ENCODE data around the gene DLG2. TPM values are rescaled to one million over a fixed set of nuclear protein-coding genes. Genes with fewer than 3 reads are reported as not detected.

DLG2 gene
- total RNA-seq, 1 experiment from 2014 or later = 17.5 TPM

DNA sequence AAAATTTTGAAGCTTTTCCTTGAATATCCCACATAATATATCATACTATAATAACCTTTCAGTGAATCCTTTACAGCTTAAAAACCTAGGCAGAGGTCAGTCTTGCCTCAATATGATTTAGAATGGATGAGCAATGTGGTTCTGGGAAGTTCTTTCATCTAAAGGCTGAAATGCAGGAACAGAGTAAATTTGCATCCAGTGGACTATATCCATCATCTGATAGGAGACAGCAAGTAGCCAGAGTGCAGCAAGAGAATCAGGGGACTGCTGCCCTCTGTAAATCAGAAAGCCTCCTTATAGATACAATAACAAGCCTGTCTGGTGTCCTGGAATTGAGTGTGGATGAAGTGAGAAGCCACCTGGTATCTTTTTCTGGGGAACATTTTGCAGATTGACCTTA is 1592.7 kb downstream of the DLG2 start:
- peaks cover 13% of the 10 kb centered on the region for H3K9me3 Mint-ChIP-seq

DNA sequence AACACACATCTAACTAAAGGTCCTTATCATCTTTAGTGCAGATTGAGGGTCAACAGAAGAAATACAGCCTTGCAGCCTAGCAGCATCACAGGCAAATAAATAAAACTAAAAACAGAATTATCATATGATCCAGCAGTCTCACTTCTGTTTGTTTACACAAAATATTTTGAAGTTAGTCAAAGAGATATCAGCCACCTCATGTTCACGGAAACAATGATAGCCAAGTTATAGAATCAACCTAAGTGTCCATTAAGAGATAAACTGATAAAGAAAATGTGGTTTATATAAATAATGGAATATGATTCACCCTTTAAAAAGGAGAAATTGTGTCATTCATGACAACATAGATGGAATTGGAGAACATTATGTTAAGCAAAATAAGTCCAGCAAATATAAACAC is 1602.9 kb downstream of the DLG2 start:
- Mint-ChIP-seq H3K27ac (no peak overlapping the region), H3K4me1 (peaks cover 21% of the 10 kb centered on the region), H3K4me3 (no peak overlapping the region), H3K36me3 (no peaks in the 10 kb centered on the region), H3K27me3 (ENCODE audit: low read depth) (no peaks in the 10 kb centered on the region), H3K9me3 (no peaks in the 10 kb centered on the region)
- DNase-seq (ENCODE audit: low spot score) (no peak), ATAC-seq (no peak)
- CTCF ChIA-PET = no interaction called here
- POLR2A ChIA-PET = no interaction called here
- TF ChIP-seq ZNF396 (CRISPR knock-in tag; IDR thresholded peaks at IDR 0.05; ENCODE audit: borderline replicate concordance) = no peak
- TF ChIP-seq MXD4 (CRISPR knock-in tag; IDR thresholded peaks at IDR 0.05; ENCODE audit: borderline replicate concordance) = no peak
- TF ChIP-seq TEAD4 (CRISPR knock-in tag; IDR thresholded peaks at IDR 0.05) = no peak
- TF ChIP-seq GRHL2 (CRISPR knock-in tag; IDR thresholded peaks at IDR 0.05; ENCODE audit: insufficient replicate concordance, severe bottlenecking) = no peak
- TF ChIP-seq NFE2L1 (CRISPR knock-in tag; IDR thresholded peaks at IDR 0.05) = no peak
- no peak for TF ChIP-seq ETV6 (CRISPR knock-in tag; IDR thresholded peaks at IDR 0.05)
- TF ChIP-seq, protein P1, sequence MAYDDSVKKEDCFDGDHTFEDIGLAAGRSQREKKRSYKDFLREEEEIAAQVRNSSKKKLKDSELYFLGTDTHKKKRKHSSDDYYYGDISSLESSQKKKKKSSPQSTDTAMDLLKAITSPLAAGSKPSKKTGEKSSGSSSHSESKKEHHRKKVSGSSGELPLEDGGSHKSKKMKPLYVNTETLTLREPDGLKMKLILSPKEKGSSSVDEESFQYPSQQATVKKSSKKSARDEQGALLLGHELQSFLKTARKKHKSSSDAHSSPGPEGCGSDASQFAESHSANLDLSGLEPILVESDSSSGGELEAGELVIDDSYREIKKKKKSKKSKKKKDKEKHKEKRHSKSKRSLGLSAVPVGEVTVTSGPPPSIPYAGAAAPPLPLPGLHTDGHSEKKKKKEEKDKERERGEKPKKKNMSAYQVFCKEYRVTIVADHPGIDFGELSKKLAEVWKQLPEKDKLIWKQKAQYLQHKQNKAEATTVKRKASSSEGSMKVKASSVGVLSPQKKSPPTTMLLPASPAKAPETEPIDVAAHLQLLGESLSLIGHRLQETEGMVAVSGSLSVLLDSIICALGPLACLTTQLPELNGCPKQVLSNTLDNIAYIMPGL (CRISPR knock-in tag; IDR thresholded peaks at IDR 0.05) = no peak
- no peak for TF ChIP-seq ZNF263 (CRISPR knock-in tag; IDR thresholded peaks at IDR 0.05; ENCODE audit: low read depth)
- no peak for TF ChIP-seq ATF1 (CRISPR knock-in tag; IDR thresholded peaks at IDR 0.05)
- no peak for TF ChIP-seq EMX1 (CRISPR knock-in tag; IDR thresholded peaks at IDR 0.05)

More for the DNA sequence above, 1592.7 kb downstream of the DLG2 start:
- POLR2A ChIA-PET = no interaction called here
- TF ChIP-seq, protein P2, sequence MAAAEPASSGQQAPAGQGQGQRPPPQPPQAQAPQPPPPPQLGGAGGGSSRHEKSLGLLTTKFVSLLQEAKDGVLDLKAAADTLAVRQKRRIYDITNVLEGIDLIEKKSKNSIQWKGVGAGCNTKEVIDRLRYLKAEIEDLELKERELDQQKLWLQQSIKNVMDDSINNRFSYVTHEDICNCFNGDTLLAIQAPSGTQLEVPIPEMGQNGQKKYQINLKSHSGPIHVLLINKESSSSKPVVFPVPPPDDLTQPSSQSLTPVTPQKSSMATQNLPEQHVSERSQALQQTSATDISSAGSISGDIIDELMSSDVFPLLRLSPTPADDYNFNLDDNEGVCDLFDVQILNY (CRISPR knock-in tag; IDR thresholded peaks at IDR 0.05) = no peak
- TF ChIP-seq SP1 (CRISPR knock-in tag; conservative IDR thresholded peaks at IDR 0.05) = no peak
- TF ChIP-seq, protein P3, sequence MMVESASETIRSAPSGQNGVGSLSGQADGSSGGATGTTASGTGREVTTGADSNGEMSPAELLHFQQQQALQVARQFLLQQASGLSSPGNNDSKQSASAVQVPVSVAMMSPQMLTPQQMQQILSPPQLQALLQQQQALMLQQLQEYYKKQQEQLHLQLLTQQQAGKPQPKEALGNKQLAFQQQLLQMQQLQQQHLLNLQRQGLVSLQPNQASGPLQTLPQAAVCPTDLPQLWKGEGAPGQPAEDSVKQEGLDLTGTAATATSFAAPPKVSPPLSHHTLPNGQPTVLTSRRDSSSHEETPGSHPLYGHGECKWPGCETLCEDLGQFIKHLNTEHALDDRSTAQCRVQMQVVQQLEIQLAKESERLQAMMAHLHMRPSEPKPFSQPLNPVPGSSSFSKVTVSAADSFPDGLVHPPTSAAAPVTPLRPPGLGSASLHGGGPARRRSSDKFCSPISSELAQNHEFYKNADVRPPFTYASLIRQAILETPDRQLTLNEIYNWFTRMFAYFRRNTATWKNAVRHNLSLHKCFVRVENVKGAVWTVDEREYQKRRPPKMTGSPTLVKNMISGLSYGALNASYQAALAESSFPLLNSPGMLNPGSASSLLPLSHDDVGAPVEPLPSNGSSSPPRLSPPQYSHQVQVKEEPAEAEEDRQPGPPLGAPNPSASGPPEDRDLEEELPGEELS (CRISPR knock-in tag; IDR thresholded peaks at IDR 0.05) = no peak
- TF ChIP-seq KAT7 (CRISPR knock-in tag; IDR thresholded peaks at IDR 0.05; ENCODE audit: borderline replicate concordance) = no peak
- TF ChIP-seq, protein P4, sequence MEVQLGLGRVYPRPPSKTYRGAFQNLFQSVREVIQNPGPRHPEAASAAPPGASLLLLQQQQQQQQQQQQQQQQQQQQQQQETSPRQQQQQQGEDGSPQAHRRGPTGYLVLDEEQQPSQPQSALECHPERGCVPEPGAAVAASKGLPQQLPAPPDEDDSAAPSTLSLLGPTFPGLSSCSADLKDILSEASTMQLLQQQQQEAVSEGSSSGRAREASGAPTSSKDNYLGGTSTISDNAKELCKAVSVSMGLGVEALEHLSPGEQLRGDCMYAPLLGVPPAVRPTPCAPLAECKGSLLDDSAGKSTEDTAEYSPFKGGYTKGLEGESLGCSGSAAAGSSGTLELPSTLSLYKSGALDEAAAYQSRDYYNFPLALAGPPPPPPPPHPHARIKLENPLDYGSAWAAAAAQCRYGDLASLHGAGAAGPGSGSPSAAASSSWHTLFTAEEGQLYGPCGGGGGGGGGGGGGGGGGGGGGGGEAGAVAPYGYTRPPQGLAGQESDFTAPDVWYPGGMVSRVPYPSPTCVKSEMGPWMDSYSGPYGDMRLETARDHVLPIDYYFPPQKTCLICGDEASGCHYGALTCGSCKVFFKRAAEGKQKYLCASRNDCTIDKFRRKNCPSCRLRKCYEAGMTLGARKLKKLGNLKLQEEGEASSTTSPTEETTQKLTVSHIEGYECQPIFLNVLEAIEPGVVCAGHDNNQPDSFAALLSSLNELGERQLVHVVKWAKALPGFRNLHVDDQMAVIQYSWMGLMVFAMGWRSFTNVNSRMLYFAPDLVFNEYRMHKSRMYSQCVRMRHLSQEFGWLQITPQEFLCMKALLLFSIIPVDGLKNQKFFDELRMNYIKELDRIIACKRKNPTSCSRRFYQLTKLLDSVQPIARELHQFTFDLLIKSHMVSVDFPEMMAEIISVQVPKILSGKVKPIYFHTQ (CRISPR knock-in tag; IDR thresholded peaks at IDR 0.05) = no peak
- TF ChIP-seq, protein P5, sequence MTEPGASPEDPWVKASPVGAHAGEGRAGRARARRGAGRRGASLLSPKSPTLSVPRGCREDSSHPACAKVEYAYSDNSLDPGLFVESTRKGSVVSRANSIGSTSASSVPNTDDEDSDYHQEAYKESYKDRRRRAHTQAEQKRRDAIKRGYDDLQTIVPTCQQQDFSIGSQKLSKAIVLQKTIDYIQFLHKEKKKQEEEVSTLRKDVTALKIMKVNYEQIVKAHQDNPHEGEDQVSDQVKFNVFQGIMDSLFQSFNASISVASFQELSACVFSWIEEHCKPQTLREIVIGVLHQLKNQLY (CRISPR knock-in tag; IDR thresholded peaks at IDR 0.05) = no peak
- TF ChIP-seq, protein P6, sequence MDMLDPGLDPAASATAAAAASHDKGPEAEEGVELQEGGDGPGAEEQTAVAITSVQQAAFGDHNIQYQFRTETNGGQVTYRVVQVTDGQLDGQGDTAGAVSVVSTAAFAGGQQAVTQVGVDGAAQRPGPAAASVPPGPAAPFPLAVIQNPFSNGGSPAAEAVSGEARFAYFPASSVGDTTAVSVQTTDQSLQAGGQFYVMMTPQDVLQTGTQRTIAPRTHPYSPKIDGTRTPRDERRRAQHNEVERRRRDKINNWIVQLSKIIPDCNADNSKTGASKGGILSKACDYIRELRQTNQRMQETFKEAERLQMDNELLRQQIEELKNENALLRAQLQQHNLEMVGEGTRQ (CRISPR knock-in tag; IDR thresholded peaks at IDR 0.05) = no peak
- TF ChIP-seq SOX15 (CRISPR knock-in tag; IDR thresholded peaks at IDR 0.05) = no peak
- no peak for TF ChIP-seq TP53 (CRISPR knock-in tag; IDR thresholded peaks at IDR 0.05)
- no peak for TF ChIP-seq MYBL2 (CRISPR knock-in tag; IDR thresholded peaks at IDR 0.05)
- no peak for TF ChIP-seq FOXK1 (CRISPR knock-in tag; IDR thresholded peaks at IDR 0.05)
- TF ChIP-seq, protein P7, sequence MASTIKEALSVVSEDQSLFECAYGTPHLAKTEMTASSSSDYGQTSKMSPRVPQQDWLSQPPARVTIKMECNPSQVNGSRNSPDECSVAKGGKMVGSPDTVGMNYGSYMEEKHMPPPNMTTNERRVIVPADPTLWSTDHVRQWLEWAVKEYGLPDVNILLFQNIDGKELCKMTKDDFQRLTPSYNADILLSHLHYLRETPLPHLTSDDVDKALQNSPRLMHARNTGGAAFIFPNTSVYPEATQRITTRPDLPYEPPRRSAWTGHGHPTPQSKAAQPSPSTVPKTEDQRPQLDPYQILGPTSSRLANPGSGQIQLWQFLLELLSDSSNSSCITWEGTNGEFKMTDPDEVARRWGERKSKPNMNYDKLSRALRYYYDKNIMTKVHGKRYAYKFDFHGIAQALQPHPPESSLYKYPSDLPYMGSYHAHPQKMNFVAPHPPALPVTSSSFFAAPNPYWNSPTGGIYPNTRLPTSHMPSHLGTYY (CRISPR knock-in tag; IDR thresholded peaks at IDR 0.05) = no peak
- TF ChIP-seq ELF4 (CRISPR knock-in tag; IDR thresholded peaks at IDR 0.05; ENCODE audit: low read depth) = no peak
- TF ChIP-seq, protein P8, sequence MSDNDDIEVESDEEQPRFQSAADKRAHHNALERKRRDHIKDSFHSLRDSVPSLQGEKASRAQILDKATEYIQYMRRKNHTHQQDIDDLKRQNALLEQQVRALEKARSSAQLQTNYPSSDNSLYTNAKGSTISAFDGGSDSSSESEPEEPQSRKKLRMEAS (CRISPR knock-in tag; IDR thresholded peaks at IDR 0.05) = no peak
- no peak for TF ChIP-seq ZBTB21 (CRISPR knock-in tag; IDR thresholded peaks at IDR 0.05; ENCODE audit: borderline replicate concordance)
- no peak for TF ChIP-seq MXD4 (CRISPR knock-in tag; IDR thresholded peaks at IDR 0.05; ENCODE audit: borderline replicate concordance)
- no peak for TF ChIP-seq ZNF263 (CRISPR knock-in tag; IDR thresholded peaks at IDR 0.05; ENCODE audit: low read depth)
- no peak for TF ChIP-seq NR1H2 (CRISPR knock-in tag; IDR thresholded peaks at IDR 0.05)
- Mint-ChIP-seq H3K27me3 (ENCODE audit: low read depth) (no peaks in the 10 kb centered on the region; the same call in 1 of the 2 replicates), H3K27ac (no peak overlapping the region), H3K4me1 (no peaks in the 10 kb centered on the region), H3K36me3 (no peaks in the 10 kb centered on the region), H3K4me3 (no peak overlapping the region)
- ATAC-seq (no peak), DNase-seq (ENCODE audit: low spot score) (no peak)
- CTCF ChIA-PET = no interaction called here

Measured in WTC11 (cell line).